ENCODE data around the gene AGPAT3.

AGPAT3 gene

GRCh38 chr21:43932005-43932404 is 67.0 kb downstream of the AGPAT3 start:
- Mint-ChIP-seq H3K36me3 (ENCODE audit: low read depth) (peaks cover 5% of the 10 kb centered on the region), H3K9me3 (no peaks in the 10 kb centered on the region), H3K27me3 (no peaks in the 10 kb centered on the region), H3K27ac (no peak overlapping the region), H3K4me3 (no peak overlapping the region), H3K4me1 (ENCODE audit: low read depth) (no peaks in the 10 kb centered on the region)

- Mint-ChIP-seq H3K4me3 (no peak overlapping the region), H3K36me3 (ENCODE audit: low read depth) (peaks cover 5% of the 10 kb centered on the region), H3K9me3 (no peaks in the 10 kb centered on the region), H3K4me1 (ENCODE audit: low read depth) (peaks cover 7% of the 10 kb centered on the region), H3K27ac (no peak overlapping the region), H3K27me3 (no peaks in the 10 kb centered on the region)
Measured at GRCh38 chr21:43933199-43933598, 68.2 kb downstream of the AGPAT3 start.

GRCh38 chr21:43933680-43934079 is 68.7 kb downstream of the AGPAT3 start:
- no peak overlapping the region for H3K27ac Mint-ChIP-seq
- no peaks in the 10 kb centered on the region for H3K27me3 Mint-ChIP-seq
- no peak overlapping the region for H3K4me3 Mint-ChIP-seq
- H3K4me1 Mint-ChIP-seq (ENCODE audit: low read depth), result peaks cover 12% of the 10 kb centered on the region
- H3K36me3 Mint-ChIP-seq (ENCODE audit: low read depth), result peaks cover 5% of the 10 kb centered on the region
- no peaks in the 10 kb centered on the region for H3K9me3 Mint-ChIP-seq

DNA sequence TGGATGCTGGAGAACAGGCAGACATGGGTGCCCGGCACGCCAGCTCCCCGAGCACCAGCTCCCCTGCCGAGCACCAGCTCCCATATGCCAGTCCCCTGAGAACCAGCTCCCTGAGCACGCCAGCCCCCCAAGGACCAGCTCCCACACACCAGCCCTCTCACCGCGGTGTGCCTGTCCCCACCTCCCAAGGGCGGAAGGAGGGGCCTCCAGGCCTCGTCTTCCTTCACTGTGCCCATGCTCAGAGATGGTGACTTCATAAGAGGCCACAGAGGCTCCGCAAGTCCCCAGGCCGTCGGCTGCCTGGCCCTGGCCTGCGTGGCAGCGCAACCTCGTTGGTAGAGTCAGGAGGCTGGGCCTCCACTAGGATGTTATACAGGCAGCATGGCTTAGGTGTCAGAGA is 69.1 kb downstream of the AGPAT3 start:
- Mint-ChIP-seq H3K9me3 (no peaks in the 10 kb centered on the region), H3K4me3 (no peak overlapping the region), H3K36me3 (ENCODE audit: low read depth) (peaks cover 5% of the 10 kb centered on the region), H3K27ac (no peak overlapping the region), H3K27me3 (no peaks in the 10 kb centered on the region), H3K4me1 (ENCODE audit: low read depth) (peaks cover 15% of the 10 kb centered on the region)

DNA sequence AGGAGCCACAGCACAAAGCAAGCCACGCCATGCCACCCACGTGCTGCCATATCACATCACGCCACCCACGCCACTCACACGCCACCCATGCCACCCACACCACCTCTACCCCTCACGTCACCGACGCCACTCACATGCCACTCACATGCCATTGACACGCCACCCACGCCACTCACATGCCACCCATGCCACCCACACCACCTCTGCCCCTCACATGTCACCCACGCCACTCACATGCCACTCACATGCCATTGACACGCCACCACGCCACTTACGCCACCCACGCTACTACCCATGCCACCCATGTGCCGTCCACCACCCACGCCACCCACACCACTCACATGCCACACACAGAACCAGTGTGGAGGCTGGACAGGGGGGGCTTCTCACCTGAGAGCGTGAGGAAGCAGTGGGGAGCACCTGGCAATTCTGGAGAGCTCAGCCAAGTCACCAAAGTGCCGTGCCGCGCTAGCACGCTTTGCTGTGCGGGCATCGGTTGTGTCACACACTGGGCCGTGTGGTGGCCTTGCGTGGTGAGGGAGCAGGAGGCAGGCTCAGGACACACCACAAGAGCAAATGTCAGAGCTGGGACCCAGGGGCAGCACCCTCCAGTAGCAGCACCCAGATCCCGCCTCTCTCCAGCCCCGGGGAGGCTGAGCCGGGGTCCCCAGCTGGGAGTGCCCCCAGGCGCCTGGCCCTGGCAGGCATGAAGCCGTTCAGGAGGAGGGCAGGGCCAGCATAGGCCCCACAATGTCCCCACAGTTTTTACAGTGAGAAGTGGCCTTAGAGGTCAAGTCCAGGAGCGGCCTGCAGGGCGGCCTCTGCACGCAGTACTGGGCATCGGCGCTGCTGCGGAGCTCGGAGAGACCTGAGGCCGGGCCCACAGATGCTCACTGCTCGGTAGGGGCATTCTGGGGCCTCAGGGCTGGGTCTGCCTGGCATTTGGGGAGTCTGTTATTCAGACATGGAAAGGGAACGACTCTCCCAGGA is 70.0 kb downstream of the AGPAT3 start:
- H3K36me3 Mint-ChIP-seq (ENCODE audit: low read depth), result peaks cover 8% of the 10 kb centered on the region
- H3K9me3 Mint-ChIP-seq, result no peaks in the 10 kb centered on the region
- no peaks in the 10 kb centered on the region for H3K27me3 Mint-ChIP-seq
- peaks cover 20% of the 10 kb centered on the region for H3K4me1 Mint-ChIP-seq (ENCODE audit: low read depth)
- no peak overlapping the region for H3K4me3 Mint-ChIP-seq
- no peak overlapping the region for H3K27ac Mint-ChIP-seq

DNA sequence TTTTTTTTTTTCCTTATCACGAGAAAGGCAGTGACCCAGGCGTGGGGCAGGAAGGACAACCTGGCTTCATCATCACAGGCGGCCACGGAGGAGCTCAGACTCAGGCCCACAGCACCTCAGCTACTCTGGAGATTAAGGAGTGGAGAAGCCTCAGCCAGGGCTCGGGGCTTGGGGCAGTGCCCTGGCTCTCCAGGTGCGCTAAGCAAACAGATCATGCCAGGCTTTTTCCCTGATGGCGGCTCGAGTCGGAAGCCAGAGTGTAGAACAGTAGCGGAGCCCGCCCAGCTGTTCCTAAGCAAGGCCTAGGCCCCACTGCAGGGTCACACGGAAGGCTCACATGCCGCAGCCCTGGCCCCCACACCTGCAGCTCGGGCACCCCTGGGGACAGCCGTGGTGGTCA is 70.7 kb downstream of the AGPAT3 start:
- peaks cover 20% of the 10 kb centered on the region for H3K4me1 Mint-ChIP-seq (ENCODE audit: low read depth)
- H3K4me3 Mint-ChIP-seq, result no peak overlapping the region
- H3K36me3 Mint-ChIP-seq (ENCODE audit: low read depth), result peaks cover 8% of the 10 kb centered on the region
- no peaks in the 10 kb centered on the region for H3K27me3 Mint-ChIP-seq
- H3K9me3 Mint-ChIP-seq, result no peaks in the 10 kb centered on the region
- no peak overlapping the region for H3K27ac Mint-ChIP-seq

GRCh38 chr21:43936247-43936967 is 71.4 kb downstream of the AGPAT3 start:
- Mint-ChIP-seq H3K27me3 (no peaks in the 10 kb centered on the region), H3K4me1 (ENCODE audit: low read depth) (peaks cover 20% of the 10 kb centered on the region), H3K27ac (no peak overlapping the region), H3K4me3 (no peak overlapping the region), H3K36me3 (ENCODE audit: low read depth) (peaks cover 8% of the 10 kb centered on the region), H3K9me3 (no peaks in the 10 kb centered on the region)

DNA sequence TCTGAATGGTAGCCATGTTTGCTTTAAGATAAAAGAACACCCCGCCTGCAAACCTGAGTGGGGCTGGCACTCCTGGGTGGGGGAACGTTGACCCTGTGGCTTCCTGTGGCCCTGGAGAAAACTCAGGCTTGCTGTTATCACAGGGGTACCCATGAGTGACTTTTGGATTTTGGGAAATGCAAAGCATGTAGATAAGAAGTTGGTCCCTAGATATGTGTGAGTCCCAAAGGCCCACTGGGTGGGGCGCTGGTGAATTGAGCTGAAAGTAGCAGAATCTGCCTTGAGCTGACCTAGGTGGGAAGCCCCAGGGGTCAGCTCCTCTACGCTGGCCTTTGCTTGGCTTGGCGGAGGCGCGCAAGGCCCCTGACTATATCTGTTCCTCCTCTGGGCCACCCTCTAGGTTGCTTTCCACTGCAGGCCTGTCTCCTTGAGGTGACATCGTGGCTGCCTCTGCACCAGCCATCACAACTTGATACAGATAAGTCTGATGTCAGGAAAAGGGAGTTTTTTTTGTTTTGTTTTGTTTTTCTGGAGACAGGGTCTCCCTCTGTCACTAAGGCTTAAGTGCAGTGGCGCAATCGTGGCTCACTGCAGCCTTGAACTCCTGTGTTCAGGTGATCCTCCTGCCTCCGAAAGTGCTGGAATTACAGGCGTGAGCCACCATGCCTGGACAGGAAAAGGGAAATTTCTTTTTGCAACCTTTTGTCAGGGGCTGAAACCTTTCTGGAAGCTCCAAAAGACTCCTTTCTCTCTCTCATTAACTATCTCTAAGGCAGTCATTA is 72.2 kb downstream of the AGPAT3 start:
- no peaks in the 10 kb centered on the region for H3K9me3 Mint-ChIP-seq
- H3K27me3 Mint-ChIP-seq, result no peaks in the 10 kb centered on the region
- peaks cover 13% of the 10 kb centered on the region for H3K36me3 Mint-ChIP-seq (ENCODE audit: low read depth)
- peaks cover 20% of the 10 kb centered on the region for H3K4me1 Mint-ChIP-seq (ENCODE audit: low read depth)
- no peak overlapping the region for H3K27ac Mint-ChIP-seq
- no peak overlapping the region for H3K4me3 Mint-ChIP-seq

DNA sequence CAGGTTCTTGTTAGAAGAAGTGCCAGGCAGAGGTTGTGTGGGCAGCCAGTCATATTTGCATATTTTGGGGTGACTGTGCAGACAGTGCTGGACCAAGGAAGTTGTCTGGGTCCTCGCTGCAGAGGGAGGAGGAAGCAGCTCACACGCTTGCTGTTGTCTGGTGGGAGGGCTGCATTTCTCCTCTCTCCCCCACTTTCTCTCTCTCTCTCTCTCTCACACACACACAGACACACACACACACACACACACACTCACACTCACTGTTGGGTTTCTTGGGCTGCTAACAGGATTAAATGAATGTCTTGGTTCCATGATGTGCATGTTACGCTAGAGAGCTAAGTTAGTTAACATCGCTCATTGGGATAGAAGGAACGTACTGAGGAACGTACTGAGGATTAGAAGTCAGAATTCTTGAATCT is 72.9 kb downstream of the AGPAT3 start:
- Mint-ChIP-seq H3K4me3 (no peak overlapping the region), H3K27me3 (no peaks in the 10 kb centered on the region), H3K27ac (no peak overlapping the region), H3K4me1 (ENCODE audit: low read depth) (peaks cover 20% of the 10 kb centered on the region), H3K9me3 (no peaks in the 10 kb centered on the region), H3K36me3 (ENCODE audit: low read depth) (peaks cover 12% of the 10 kb centered on the region)

- Mint-ChIP-seq H3K36me3 (ENCODE audit: low read depth) (peaks cover 8% of the 10 kb centered on the region), H3K9me3 (no peaks in the 10 kb centered on the region), H3K27ac (peak overlapping the region; percentile 76), H3K4me3 (peak overlapping the region; percentile 83), H3K4me1 (ENCODE audit: low read depth) (peaks cover 20% of the 10 kb centered on the region), H3K27me3 (no peaks in the 10 kb centered on the region)
Measured at GRCh38 chr21:43938751-43939442, 73.9 kb downstream of the AGPAT3 start.

DNA sequence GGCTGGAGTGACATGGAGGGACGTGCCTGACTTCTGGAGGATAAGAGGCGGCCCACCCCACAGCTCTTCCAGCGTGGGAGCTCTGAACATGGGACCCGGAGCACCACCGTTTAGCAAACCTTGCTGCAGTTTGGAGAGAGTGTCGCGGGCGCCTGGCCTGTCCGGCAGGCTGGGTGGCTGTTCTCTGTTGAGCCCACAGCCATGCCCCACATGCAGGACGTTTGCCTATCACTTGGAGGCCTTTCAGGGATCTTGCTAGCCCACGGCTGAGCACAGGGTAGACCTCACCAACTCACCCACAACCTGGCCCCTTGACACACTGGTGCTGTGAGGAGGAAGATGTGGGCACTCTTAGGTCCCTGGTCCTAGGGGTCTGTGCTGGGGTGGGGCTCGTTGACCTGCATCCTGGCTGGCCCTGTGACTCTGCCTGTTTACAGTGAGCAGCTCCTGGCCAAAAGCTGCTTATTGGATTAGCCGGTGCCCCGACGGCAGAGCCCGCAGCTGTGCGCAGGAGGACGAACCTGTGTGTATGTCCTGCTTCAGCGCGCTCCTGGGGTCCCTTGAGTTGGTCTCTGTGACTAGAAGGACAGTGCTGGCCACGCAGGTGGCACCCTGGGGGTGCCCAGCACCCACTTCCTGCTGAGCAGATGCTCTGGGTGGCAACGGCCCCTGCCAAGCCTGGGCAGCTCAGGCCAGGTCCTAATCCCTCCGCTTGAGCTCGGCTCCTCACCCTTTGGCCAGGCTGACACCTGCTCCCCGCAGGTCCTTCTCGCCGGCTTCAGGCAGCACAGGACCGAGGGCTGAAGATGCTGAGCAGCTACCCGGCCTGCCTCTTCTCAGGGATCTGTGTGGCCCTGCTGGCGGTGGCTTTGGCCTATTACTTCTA is 74.7 kb downstream of the AGPAT3 start:
- no peaks in the 10 kb centered on the region for H3K27me3 Mint-ChIP-seq
- H3K36me3 Mint-ChIP-seq (ENCODE audit: low read depth), result peaks cover 8% of the 10 kb centered on the region
- no peaks in the 10 kb centered on the region for H3K9me3 Mint-ChIP-seq
- peak overlapping the region; percentile 76 for H3K27ac Mint-ChIP-seq
- H3K4me1 Mint-ChIP-seq (ENCODE audit: low read depth), result peaks cover 20% of the 10 kb centered on the region
- H3K4me3 Mint-ChIP-seq, result peak overlapping the region; percentile 32

DNA sequence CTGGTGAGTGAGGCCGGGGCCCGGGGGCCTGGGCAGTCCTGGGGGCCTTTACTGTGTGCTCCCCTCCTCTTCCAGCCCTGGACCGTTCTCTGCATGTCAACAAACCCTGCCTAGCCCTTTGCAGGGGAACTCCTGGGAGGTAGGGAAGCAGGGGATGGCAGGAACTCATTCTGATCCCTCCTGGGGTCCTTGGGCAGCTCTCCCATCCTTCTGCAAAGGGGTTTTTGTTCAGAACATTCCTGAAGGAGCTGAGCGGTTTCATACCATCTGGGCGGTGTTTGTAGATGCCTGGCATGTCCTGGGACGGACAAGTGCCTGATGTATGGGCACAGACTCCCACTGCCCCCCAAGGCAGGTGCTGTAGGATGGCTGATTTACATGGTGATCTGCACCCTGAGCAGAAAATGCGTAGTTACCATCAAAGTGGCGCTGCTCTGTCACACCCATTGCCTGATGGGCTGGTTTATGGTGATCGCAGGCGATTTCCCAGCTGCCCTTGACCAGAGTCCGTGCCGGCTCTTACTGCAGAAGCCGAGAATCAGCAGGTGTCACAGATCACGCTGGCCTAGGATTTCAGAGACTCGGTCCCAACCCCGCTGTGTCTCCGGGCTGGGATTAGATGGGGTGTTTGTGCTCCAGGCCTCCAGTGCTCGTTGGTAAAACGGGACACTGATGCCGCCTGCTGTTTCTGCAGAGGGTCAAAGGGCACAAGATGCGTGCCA is 75.5 kb downstream of the AGPAT3 start:
- peaks cover 8% of the 10 kb centered on the region for H3K36me3 Mint-ChIP-seq (ENCODE audit: low read depth)
- no peaks in the 10 kb centered on the region for H3K9me3 Mint-ChIP-seq
- H3K27ac Mint-ChIP-seq, result no peak overlapping the region
- no peaks in the 10 kb centered on the region for H3K27me3 Mint-ChIP-seq
- no peak overlapping the region for H3K4me3 Mint-ChIP-seq
- peaks cover 20% of the 10 kb centered on the region for H3K4me1 Mint-ChIP-seq (ENCODE audit: low read depth)

- H3K27me3 Mint-ChIP-seq, result no peaks in the 10 kb centered on the region
- H3K9me3 Mint-ChIP-seq, result no peaks in the 10 kb centered on the region
- H3K36me3 Mint-ChIP-seq (ENCODE audit: low read depth), result peaks cover 10% of the 10 kb centered on the region
- peaks cover 20% of the 10 kb centered on the region for H3K4me1 Mint-ChIP-seq (ENCODE audit: low read depth)
- no peak overlapping the region for H3K27ac Mint-ChIP-seq
- H3K4me3 Mint-ChIP-seq, result no peak overlapping the region
Measured at GRCh38 chr21:43942201-43942600, 77.2 kb downstream of the AGPAT3 start.

Data from stimulated activated naive CD8-positive, alpha-beta T cell treated with anti-CD3 and anti-CD28 coated beads, Interleukin-15, Interleukin-2, amounts not matched to agents 100 ng/mL and 50 ng/mL, for 24 hours (primary cell).